IPS-NIHi7 (cell line): ENCODE measurements around the gene IGFL4.
A peak's percentile ranks its signal among the peaks of the same experiment; 100 is the strongest.

Source experiments
- DNase-seq: peaks from one replicate; pipeline ENCODE4 v3.0.0; 2012; ENCODE audit warnings: mixed read lengths; ENCODE audit errors: extremely low spot score

IGFL4 gene

DNA sequence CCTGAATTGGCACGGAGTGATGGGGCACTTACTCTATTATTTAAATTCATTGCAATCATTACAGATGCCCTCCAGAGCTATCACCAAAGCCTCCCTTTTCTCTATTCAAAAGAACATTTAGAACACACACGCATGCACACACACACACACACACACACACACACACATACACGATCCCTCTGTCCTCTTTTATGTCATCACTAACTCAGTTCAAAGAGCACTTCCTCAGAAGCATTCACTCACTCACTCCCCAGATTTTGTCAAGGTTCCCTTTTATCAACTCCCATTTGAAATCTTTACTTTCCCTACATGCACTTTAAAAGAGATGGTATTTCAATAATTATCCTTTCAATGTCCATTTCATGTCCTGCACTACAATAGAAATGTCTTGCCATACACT, 22.4 kb upstream of the IGFL4 start:
- DNase-seq = no peak

DNA sequence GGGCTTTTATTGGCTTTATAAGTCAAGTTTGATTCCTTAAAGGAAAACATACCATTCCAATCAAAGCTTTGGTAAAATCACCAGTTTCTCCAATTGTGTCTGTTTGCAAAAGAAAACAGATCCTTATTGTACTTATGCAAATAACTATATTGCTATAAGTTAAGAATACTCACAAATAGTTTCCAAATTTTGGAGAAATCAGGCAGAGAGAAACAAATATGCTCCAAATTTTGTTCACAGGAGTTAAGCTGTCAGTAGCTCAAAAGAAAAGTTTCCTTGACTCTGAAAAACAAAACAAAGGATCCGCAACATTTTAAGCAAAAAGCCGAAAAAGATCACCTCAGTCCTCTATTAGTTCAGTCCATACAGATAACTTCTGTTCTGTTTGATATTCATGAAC, 19.2 kb upstream of the IGFL4 start:
- no peak for DNase-seq

DNA sequence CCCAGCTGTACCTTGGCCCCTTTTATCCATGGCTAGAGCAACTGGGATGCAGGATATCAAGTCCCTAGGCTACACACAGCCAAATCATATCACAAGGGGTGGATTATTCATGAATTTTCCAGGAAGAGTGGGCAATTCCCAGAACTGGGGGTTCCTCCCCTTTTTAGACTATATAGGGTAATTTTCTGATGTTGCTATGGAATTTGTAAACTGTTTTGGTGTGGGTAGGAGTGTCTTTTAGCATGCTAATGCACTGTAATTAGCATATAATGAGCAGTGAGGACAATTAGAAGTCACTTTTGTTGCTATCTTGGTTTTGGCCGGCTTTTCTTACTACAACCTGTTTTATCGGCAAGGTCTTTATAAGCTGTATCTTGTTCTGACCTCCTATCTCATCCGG, 18.0 kb upstream of the IGFL4 start:
- no peak for DNase-seq

DNA sequence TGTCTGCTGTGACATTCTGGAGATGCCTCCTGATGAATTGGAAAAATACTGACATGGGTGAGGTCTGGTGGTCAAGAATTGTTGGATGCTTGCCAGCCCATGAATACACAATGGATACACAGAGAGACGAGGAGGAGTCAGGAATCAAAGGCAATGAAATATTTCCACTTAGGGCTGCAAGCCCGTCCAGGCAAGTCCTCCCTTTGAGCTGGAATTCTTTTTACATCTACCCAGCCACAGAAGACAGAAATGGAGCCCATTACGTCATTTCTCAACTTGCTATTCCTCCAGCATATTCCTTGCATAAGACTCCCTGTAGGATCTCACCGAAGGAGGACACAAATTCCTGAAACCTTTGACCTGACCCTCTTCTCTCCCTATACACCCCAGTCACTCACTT, 15.7 kb upstream of the IGFL4 start:
- no peak for DNase-seq

DNA sequence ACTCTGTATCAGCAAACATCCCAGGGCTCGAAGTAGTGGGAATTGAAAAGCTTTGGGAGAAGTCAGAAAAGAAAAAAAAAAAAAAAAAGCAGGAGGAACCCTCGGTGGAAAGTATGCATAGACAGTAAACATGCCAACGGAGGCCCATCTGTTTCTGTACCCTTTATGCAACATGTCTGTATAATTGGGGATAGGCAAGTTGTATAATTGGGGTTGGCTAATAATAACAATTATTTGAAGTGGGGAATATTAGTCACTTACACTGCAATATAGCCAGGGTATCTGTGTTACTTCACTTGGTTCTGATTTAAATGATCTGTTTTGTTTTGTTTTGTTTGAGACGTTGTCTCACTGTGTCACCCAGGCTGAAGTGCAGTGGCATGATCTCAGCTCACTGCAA, 12.1 kb upstream of the IGFL4 start:
- DNase-seq = no peak

DNA sequence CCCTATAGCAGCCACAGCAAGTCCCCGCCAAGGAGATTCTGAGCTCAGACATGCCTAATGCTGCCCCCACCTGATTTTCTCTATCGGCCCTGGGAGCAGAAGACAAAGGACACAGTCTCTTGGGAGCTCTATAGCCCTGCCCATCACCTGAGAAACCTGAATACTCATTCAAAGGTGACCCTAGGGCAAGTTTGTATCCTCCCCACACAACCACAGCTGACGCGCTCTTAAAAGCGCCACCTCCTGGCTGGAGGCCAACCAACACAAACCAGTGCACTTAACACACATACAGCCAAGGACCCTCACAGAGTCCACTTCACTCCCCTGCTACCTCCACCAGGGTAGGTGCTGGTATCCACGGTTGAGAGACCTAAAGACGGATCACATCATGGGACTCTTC, 8.8 kb upstream of the IGFL4 start:
- DNase-seq = peak; percentile 69

DNA sequence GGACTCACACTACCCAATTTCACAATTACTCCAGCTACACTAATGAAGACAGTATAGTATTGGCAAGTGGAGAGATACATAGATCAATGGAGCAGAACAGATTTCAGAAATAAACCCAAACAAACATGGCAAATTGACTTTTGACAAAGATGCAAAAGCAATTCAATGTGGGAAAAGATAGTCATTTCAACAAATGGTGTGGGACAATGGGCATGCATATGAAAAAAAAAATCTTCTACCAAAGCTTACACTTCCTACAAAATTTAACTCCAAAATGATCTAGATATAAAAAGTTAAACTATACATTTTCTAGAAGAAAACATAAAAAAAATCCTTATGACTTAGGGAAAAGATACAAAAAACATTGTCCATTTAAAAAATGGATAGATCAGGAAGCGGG, 2.7 kb upstream of the IGFL4 start:
- no peak for DNase-seq

DNA sequence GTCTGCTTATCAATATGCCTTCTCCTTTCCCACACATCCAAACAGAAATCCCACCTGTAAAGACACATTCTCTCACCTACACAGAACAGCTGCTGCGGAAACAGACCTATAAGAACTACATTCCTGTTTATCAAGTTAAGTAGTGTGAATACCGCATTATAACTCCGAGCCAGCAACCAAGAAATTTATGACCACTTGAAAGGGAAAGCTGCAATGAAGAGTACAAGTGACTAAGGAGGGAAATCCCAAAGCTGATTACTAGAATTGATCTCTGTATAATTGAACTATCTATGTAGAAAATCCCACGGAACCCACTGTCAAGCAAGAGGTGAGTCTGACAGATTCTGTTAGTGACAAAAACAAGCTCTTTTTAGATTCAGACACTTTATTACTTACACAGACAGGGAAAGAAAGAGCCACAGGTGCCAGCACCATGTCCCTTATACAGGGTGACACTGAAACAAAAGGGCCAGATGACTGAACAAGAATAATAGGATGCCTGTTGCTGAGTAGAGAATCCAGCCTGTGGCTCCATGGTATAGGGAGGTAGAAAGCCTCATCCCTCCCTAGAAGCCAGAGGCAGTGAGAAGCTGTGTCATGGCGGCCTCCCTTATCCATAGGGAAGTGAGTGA, 1.6 kb upstream of the IGFL4 start:
- no peak for DNase-seq

DNA sequence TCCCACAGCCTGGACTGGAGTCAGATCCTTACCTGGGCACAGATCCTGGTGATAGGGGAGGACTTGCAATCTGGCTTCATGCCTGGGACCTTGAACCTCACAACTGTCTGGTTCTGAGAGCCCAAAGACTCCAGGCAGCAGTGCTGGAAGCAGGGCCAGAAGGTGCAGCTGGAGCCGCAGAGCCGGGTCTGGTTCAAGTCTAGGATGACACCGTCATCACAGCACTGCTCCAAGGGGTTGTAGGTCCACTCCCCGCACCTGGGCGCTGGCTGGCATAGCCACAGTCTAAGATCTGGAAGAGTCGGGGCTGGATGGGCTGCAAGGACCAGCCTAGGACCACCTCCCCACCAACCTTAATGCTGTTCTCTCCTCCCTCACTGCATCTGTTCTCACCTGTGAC, 677 bp downstream of the IGFL4 start:
- DNase-seq = no peak

DNA sequence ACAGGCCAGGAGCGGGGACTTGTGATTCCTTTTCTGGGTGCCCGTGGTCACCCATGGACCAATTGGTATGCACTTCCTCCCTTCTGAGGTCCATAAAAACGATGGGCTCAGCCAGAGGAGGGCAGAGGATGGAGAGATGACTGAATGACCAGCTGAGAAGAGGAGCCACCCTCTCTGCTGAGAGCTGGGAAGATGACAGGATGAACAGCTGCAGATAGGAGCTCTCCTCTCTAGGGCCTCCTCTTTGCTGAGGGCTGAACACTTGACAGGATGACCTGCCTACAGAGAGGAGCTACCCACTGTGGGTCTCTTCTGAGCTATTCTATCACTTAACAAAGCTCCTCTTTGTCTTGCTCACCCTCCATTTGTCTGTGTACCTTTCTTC, 4.1 kb downstream of the IGFL4 start:
- DNase-seq = no peak

DNA sequence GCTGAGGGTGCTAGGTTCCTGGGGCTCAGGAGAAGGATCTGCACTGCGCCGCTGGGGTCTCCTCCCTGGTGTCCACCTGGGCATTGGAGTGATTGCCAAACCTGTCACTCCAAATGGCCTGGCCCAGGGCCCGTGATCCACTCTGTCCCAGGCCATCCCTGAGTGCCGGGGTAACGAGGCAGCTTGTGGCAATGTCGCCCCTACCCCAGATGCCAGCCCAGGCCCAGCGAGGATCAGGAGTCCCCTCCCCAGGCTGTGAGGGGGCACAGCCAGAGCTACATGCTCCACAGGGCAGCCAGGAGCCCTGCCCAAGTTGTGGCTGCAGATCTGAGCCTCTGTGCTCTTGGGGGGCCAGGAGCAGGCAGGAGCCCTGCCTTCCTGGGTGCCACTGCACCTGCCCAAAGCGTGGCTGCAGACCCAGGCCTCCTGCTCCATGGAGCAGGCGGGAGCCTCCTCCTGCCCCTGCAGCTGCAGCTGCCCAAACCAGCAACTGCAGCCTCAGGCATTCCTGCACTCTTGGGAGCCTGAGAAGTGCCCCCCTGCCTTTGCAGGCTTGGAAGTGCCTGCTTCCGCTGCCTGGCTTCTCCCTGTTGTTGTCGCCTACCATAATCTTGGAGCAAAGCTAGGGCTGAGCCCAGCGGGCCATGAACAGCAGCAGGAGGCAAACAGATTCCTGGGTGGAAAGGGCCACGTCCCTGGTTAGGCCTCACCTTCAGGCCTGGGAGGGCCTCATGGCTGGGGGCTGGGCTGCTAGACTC, 4.6 kb downstream of the IGFL4 start:
- DNase-seq = no peak

DNA sequence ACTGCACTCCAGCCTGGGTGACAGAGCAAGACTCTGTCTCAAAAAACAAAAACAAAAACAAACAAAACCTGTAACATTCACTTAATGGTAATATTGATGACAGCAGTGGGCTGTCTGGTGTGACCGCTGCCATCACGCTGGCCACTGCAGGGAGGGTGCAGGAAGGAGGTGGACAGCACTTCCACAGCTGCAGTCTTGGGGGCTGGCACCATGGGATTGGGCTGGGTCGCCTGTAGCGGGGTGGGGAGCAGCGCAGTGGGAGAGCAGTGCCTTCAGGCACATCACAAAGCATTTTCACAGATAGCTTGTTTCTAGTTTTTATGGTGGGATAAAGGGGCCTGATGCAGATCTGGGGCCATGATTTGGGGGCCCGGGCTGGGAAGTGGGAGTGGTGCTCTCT, 5.3 kb downstream of the IGFL4 start:
- no peak for DNase-seq

DNA sequence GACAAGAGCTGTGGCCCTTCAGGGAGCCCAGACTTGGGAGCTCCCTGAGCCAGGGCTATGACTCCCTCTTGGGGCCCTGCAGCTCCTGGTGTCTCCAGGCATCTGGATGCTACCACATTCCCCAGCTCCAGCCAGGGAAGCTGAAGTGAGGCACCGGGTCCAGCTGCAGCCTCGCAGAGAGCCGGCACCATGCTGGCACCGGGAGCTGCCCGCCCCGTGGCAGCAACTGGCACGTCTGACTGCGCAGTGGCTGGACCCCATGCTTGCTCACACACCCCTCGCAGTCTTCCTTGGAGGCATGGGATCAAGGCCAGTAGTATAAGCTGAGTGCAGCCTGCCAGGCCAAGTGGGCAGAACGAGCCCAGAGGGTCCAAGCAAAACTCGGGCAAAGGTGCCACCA, 7.4 kb downstream of the IGFL4 start:
- no peak for DNase-seq

DNA sequence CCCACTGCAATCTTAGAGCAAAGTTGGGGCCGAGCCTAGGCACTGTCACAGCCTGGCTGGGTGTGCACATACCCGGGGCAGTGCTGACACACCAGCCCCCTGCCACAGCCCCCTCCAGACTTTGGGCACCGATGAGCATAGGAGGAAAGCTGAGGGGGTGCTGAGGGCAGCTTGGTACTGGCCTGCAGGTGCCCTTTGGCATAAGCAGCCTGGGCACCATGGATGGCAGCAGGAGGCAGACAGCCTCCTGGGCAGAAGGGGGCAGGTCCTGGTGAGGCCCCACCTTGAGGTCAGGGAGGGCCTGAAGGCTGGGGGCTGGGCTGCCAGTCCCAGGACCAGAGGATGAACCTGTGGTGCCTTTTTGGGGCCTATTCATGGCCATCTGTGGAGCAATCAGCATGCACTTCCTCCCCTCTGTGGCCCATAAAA, 8.2 kb downstream of the IGFL4 start:
- DNase-seq = no peak

DNA sequence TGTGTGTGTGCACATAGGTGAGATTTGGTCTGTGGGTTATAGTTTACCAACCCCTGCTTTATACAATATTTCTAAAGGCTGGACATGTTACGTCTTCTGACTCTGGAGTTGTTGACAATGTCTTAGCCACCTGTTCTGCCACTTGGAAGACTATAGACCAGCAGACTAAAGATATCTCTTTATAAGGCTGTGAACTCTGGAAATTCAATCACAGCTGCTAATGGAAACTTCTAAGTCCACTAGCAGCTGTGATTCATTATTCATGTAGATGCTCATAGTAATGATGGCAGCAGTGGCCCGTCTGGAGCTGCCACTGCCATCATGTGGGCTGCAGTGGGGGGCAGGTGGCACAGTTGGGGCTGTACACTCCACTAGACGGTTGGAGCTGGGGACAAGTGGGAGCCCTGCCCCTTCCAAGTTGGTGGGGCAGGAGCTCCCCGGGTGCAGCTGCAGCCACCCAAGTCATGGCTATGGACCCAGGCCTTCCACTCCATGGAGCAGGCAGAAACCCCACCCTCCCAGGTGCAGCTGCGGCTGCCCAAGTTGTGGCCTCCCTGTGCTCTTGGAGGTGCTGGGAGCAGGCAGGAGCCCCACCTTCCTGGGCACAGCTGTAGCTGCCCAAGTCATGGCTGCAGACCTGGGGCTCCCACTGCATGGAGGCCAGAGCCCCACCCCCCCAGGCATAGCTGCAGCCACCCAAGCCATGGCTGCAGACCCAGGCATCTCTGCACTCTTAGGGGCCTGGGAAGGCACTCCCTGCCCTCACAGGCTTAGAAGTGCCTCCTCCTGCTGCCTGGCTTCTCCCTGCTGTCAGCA, 8.8 kb downstream of the IGFL4 start:
- no peak for DNase-seq

DNA sequence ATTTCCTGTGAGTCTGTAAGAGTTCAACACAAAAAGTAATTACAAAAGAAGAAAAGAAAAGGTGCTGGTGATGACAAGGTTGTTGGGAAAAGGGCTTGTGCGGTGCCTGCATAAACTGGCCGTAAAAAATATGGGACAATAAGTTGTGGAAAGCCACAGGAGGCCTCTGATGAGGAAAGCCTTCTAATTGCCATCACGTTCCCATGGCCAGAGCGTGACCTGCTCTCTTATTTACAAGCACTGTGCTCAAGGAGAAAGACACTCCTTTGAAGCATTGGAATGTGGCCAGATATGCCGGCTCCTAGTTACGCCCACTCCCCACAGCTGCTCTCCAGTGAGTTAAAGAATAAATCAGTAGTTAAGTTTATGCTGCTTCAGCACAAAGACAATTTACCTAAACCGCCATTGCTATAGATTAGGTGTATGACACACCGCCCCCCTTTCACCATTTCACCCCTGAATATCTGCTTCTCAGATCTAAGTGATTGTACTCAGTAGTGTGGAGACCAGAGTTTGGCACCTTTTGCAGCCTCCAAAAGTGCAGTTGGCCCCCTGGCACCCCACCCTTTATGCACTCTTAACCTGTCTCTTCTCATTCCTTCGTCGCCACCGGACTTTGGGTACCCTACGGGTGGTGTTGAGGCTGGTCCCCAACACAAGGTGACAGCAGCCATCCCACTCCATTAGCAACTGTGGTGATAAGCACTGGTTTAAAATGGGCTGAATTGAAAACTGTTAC, 9.8 kb downstream of the IGFL4 start:
- no peak for DNase-seq

DNA sequence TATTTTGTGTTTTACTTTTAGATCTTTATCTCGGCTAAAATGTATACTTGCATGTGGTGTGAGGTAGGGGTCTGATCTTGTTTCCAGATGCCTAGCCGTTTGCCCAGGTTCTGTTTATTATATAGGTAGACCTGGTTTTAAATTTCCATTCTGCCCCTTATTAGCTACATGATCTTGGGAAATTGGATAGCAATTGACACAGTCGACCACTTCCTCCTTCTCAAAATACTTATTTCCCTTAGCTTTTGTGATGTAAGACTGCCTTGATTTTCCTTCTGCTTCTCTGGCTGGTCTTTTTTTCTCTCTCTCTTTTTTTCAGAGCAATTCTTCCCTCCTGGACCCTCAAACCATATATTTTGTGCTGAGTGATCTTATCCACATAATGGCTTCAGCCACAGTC, 15.0 kb downstream of the IGFL4 start:
- no peak for DNase-seq

DNA sequence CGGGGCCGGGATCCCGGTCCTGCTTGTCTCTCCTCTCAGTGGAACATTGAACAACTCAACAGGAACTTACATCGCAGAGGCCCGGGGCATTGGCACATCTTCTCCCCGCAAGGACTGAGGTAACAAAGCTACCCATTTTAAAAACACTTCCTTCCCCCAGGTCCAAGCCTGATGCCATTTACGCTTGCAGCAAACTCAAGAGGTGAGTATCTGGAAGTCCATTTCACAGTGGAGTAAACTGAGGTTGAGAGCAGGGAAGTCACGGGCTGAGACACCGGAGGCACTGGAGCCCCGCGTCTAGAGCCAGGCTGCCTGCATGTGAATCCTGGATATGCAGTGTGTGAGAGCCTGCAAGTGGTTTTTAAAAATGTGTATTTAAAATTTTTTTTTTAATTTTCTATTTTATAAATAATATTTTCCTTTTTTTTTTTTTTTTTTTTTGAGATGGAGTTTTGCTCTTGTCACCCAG, 17.5 kb downstream of the IGFL4 start:
- DNase-seq = no peak

DNA sequence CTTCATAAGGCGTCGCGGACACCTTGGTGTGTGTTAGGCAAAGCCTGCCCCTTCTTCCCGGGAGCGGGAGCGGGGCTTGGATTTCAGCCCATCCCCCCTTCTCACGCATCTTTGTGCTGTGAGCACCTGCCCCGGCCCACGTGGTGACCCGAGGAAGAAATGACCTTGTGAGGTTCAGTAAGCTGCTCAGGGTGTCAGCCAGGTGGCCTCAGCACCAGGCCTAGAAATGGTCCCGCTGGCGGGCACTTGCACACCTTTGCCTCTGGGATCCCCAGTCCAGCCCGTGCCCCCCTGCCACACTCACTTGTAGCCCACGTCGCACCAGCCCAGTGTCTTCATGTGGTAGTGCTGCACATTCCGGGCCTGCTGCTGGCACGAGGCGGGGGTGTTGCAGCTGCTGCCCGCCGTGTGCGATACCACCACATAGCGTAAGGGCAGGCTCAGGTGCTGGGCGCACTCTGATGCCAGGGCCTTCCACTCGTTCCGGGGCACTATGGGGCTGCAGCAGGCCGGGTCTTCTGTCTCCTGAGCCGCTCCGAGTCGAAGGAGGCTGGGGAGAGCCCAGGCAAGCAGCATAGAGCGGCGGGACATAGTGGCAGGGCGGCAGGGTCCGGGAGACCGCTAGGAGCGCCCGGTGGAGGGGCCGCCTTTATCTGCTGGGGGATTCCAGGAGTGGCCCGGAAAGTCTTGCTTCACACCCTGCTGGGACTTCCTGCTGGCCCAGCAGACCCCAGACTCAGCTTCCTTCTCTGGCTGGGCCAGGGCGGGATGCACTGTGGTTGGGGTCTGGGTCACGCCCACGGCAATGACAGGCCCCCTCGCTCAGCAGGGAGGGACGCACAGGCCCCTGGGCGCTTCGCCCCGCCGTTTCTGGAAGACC, 18.1 kb downstream of the IGFL4 start, which contains the start of gene PGLYRP1:
Gene PGLYRP1 (minus strand): TSS at position 623 of the 880 bp plus-strand sequence. CDS start 32 bp downstream, at position 591.
- DNase-seq = no peak

DNA sequence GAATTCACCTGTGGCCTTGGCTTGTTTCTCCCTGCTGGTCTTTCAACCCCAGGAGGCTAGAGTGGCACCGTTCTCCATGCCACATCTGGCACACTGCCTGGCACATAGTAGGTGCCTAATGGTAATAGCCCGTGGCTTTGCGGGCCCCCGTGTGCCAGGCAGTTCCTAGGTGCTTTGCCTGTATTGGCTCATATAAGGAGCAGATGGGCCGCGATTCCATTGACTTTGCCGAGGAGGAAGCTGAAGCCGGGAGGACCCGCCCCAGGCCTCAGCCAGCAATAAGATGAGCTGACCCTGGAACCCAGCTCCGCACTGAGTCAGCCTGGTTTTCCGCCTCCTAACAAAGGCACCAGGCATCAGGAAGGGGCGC, 18.8 kb downstream of the IGFL4 start:
- DNase-seq = no peak

DNA sequence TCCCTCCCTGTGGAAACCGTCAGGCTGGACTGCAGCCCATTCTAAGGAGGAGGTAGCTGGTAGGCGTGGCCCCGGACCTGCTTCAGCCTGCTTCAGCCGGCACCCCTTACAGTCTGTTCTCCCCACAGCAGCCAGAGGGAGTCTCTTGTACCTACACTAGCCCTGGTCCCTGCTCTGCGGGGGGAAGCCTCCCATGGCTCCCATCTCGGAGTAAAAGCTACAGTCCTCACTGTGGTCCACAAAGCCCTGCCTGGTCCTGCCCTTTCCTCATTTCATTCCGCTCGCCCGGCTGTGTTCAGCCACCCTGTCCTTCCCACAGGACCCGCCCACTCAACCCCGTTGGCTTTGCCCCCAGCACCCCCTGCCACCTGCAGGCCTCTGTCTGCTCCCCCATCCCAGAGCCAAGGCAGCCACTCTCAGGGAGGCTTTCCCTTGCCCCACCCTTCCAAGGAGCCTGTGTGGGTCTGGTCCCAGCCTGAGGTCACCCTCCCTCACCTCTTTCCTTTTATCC, 19.2 kb downstream of the IGFL4 start:
- DNase-seq = peak; percentile 44
